ENCODE results near the gene DGKI. TPM values are rescaled to one million over a fixed set of nuclear protein-coding genes. Genes with fewer than 3 reads are reported as not detected.

DGKI gene
- polyA plus RNA-seq, 4 donors: 0.38 to 1.8 (median 1.7) TPM

- no peak for DNase-seq (ENCODE audit: low read depth in 4 of 4, low spot score in 3 of 4)
These were observed 403.2 kb downstream of the DGKI start for GRCh38 chr7:137443616-137444015.

DNA sequence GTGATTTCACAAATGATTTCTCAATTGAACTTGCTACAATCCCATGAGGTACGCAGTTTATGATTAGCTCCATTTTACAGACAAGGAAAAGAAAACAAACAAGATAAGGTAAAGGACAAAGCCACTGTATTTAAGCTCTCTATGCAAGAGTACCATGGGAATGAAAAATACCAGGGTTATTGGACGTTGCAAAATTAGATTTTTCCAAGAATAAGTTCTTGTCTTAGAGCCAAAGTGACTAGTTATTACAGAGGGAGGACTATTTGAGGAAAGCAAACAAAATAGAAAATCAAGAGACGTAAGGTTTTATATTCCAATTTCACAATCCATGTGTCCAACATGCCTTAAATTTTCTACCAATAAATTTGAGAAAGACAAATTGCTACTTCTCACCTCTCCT lies 405.3 kb downstream of the DGKI start:
- no peak for DNase-seq (ENCODE audit: low read depth in 4 of 4, low spot score in 3 of 4)

DNA sequence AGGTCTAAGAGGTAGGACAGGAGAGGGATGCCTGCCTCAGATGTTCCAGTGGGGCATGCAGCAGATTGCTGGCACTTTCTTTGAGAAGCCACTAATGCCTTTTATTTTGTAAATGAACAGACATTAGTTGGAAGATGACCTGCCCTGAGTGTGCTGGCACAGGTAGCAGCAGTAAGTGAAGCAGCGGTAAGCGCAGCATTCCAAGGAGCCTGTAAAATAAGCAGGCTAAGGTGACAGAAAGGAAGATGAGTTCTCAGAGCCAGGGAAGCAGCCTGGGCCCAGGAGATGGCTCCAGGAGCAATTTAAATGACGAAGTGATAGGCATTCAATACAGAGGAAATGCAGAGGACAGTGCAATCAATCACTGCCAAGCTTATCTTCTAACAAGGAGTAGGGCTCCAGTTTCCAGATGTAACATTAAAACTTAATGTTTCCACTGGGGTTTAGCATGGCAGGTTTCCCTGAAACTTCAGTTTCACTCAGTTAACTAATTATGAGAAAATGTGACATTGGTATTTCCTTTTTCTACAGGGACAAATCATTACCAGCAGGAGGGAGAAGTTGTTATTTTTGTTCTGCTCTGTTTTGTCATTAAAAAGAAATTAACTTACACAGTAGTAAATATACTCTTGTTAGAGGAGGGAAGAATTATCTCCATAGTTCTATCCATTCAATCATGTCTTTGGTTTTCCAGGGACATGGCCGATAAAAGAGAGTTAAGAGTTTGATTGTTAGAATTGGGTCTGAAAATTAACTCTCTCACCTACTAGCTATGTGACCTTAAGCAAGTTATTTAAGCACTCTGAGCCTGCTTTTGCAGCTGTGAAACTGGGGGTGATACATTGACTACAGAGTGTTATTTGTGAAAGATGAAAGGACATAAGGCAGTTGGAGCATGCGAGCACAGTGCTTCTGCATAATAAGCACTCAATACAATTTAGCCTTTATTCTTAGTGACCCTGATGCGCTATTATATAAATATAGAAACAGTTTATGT lies 406.6 kb downstream of the DGKI start:
- DNase-seq (ENCODE audit: low read depth in 4 of 4, low spot score in 3 of 4): no peak

- no peak for DNase-seq (ENCODE audit: low read depth in 4 of 4, low spot score in 3 of 4)
These were observed 411.8 kb downstream of the DGKI start for GRCh38 chr7:137434946-137435345.

GRCh38 chr7:137434530-137434929 lies 412.2 kb downstream of the DGKI start:
- DNase-seq (ENCODE audit: low read depth in 4 of 4, low spot score in 3 of 4): no peak

DNA sequence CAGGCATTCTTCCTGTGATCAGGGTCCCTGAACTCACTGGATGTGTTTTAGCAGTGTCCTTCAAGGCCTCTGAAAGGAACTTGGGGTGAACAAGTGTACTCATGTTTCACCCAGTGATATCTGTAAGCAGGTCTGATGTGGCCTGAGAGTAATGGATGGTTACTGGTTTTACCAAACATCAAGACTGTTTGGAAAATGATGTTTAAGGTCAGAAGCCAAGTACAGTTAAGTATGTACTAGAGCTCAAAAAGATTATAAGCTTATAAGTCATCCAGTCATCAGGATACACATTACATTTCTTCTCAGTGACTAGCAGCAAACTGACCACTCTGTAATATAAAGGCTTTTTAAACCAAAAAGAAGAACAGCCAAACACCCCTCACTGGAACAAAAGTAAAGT lies 423.5 kb downstream of the DGKI start:
- no peak for DNase-seq (ENCODE audit: low read depth in 4 of 4, low spot score in 3 of 4)

DNA sequence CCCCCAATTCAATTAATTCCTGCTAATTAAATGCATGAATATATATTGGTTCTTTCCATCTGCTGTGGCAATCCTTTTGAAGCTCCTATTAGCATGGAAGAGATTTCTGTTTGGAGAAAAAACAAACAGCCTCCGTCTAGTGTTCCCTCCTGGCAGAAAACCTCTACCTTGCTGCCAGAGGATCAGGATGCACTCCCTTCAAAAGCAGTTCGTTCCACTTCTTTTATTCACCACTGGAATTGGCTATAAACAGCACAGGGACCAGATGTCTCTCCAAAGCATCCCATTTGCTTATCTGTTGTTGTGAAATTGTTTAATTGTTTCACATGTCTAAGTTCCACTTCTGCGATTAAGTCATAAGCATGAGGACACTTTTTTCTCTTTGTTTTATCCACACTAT lies 425.4 kb downstream of the DGKI start:
- DNase-seq (ENCODE audit: low read depth in 4 of 4, low spot score in 3 of 4): no peak

- no peak for DNase-seq (ENCODE audit: low read depth in 4 of 4, low spot score in 3 of 4)
These were observed 427.9 kb downstream of the DGKI start for GRCh38 chr7:137418841-137419240.

DNA sequence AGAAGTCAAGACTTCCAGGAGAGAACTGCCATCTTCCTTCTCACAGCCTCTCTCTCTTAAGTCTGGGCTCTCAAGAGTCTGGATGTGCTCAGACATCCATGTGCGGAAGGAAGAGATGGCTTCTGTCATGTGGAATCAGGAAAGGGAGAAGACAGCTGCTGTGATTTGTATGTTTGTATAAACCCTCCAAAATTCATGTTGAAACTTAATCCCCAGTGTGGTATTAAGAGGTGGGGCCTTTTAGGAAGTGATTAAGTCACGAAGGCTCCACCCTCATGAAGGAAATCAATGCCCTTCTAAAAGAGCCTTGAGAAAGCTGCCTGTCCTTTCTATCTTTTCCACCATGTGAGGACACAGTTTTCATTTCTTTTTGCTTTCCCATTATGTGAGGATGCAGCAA lies 429.3 kb downstream of the DGKI start:
- no peak for DNase-seq (ENCODE audit: low read depth in 4 of 4, low spot score in 3 of 4)

DNA sequence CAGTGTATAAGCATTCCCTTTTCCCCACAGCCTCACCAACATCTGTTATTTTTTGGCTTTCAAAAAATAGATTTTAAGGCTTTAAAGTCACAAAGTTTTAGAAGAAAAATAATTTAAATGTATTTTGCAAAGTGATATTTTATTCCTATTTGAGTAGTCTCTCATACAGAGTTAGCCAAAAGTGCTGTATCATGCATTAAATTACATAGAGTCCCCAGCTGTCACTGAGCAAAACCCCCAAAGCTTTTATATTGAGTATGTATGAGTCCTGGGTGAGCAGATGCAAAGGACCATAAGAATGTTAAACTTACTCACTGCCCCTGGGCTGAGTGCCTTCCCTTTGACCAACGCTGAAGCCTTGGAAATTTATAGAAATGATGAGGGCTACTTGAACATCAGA lies 432.9 kb downstream of the DGKI start:
- DNase-seq (ENCODE audit: low read depth in 4 of 4, low spot score in 3 of 4): no peak

DNA sequence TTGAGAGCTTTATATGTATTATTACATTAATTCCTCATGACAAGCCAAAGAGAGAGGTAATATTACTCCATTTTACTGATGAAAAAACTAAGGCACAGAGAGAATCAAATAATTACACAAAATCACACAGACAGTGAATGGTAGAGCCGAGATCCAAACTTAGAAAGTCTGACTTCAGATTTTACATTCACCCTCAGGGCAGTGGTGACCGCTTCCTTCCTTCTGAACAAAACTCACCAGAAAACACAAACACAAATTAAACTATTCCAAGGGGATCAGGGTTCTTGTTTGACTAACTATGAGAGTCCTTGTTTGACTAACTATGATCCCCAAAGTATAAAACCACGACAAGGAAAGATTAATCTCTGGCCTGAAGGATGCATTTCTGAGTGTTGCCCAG lies 435.3 kb downstream of the DGKI start:
- no peak for DNase-seq (ENCODE audit: low read depth in 4 of 4, low spot score in 3 of 4)

- DNase-seq (ENCODE audit: low read depth in 4 of 4, low spot score in 3 of 4): no peak
These were observed 438.6 kb downstream of the DGKI start for GRCh38 chr7:137408126-137408525.

DNA sequence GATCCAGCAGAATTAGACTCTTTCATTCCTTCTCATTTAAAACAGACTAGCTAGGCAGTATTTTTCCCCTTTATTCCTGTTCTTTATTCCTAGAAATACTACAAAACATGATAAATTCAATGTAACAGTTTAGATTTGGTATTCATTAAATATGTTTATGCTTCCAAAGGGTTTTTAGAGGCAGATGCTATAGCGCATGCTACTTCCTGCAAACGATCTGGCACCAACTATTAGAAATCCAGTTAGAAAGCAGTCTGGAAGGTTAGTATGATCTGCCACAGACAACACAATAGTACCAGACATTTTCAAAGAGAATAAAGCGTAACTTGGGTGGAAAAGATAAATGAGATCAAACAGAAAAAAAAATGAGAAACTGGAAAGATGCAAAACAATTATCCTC lies 439.7 kb downstream of the DGKI start:
- DNase-seq (ENCODE audit: low read depth in 4 of 4, low spot score in 3 of 4): no peak

- no peak for DNase-seq (ENCODE audit: low read depth in 4 of 4, low spot score in 3 of 4)
These were observed 442.0 kb downstream of the DGKI start for GRCh38 chr7:137404660-137405317.

DNA sequence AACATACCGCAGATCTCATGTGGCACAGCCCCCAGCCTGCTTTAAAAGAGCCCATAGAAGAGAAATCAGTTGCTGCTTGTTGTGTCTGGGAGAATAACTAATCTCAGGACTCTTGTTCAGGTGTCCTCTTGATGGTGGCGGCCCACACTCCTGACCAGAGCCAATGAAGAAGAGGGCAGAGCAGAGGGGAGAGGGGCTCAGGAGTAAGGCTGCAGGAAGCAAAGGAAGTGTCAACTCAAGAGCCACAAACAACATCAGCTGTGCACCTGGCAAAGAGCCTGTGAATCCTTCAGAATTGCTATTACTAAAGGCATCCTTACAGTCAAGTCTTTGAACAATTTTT lies 443.4 kb downstream of the DGKI start:
- DNase-seq (ENCODE audit: low read depth in 4 of 4, low spot score in 3 of 4): no peak

DNA sequence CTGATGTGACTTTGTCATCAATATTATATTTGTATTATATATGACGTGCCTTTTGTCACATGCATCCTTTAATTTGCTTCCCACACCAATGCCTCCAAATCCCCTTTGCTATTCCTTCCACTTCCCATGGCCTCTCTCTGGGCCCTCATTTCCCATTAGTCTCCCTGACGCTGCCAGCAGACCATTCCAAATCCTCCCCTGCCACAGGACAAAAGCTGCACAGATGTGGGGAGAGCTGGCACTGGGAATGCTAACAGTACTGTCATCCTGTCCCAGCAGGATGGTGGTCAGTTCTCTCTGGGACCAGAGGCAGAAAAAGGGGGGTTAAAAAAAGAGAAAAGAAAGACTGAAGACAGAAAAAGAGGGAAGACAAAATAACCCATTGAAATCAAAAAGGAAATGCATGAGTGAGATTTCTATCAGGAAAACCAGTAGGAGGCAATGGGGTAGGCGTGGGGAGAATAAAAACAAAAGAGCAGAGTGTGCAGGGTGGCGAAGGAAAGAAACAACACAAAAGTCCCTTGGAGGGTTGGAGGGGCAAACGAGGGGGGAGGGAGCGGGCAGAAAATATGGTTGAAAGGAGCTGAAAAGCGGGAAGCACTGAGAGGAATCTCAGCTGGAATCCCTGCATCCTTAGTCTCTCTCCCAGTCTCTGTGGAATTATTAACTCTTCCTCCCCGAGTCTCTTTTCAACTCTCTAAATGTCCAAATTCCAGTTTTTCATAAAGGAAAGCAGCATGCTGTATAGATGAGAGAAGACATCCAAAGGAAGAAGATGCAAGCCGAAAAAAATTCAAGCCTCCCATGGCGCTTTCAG lies 444.0 kb downstream of the DGKI start:
- no peak for DNase-seq (ENCODE audit: low read depth in 4 of 4, low spot score in 3 of 4)

- no peak for DNase-seq (ENCODE audit: low read depth in 4 of 4, low spot score in 3 of 4)
These were observed 446.6 kb downstream of the DGKI start for GRCh38 chr7:137399827-137400823.

DNA sequence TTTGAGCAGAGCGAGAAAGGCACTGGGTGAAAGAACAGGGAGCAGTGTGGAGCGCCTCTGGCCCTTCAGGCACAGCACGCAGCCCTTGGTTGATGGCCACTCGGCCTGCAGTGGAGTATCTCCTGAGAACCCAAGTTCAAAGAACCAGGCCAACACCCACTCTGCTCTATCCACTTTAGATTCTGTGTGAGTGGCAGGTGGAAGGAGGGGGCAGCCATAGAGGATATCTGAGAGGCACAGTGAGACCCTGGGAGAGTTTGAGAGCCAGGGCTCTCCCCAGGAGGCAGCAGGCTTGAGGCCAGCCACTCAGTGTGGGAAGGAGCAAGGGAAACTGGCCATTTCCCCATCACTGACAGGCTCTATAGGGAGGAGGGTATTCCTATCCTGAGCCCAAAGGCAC lies 450.7 kb downstream of the DGKI start:
- no peak for DNase-seq (ENCODE audit: low read depth in 4 of 4, low spot score in 3 of 4)

DNA sequence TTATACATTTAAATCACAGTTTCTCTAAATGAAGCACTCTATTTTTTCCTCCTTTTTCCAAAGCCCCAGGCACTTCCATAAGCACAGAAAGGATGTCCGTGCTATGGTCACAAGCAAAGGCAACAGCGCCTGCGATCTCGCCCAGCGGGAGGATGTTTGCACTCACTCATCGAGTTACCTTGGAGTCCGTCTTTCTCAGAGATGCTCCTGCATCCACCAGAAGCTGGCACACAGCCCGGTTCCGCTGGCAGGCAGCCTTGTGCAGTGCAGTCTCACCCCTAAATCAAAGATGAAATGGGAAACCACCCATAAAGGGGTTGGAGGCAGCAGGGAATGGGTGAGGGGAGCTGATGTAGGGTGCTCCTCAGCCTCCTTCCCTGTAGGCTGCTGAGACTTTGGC lies 451.4 kb downstream of the DGKI start:
- DNase-seq (ENCODE audit: low read depth in 4 of 4, low spot score in 3 of 4): no peak

GRCh38 chr7:137393570-137393969 lies 453.2 kb downstream of the DGKI start:
- DNase-seq (ENCODE audit: low read depth in 4 of 4, low spot score in 3 of 4): no peak
